Ishikawa (cell line): ENCODE measurements around the gene SERPINA10.

Source experiments
- CEBPB ChIP-seq: IDR thresholded peaks from 2 replicates; pipeline ENCODE4 v1.6.1; 2012
- CREB1 ChIP-seq: IDR thresholded peaks from 2 replicates; pipeline ENCODE4 v1.6.1; 2012; ENCODE audit warnings: low read depth
- EGR1 ChIP-seq: IDR thresholded peaks from 2 replicates; pipeline ENCODE4 v1.6.1; 2012
- EP300 ChIP-seq: IDR thresholded peaks from 2 replicates; pipeline ENCODE4 v1.6.1; 2012; ENCODE audit warnings: borderline replicate concordance
- RAD21 ChIP-seq: IDR thresholded peaks from 2 replicates; pipeline ENCODE4 v1.6.1; 2012; ENCODE audit warnings: low read depth
- REST ChIP-seq: IDR thresholded peaks from 2 replicates; pipeline ENCODE4 v1.6.1; 2012; ENCODE audit warnings: low read depth, mild to moderate bottlenecking
- TAF1 ChIP-seq: IDR thresholded peaks from 2 replicates; pipeline ENCODE4 v1.6.1; 2012; ENCODE audit warnings: low read depth, mild to moderate bottlenecking
- TEAD4 ChIP-seq: IDR thresholded peaks from 2 replicates; pipeline ENCODE4 v1.6.1; 2012
- YY1 ChIP-seq: IDR thresholded peaks from 2 replicates; pipeline ENCODE4 v1.6.1; 2012; ENCODE audit warnings: low read depth
- TF ChIP-seq, protein P1 (sequence below): IDR thresholded peaks from 2 replicates; pipeline ENCODE4 v1.6.1; 2012

GRCh38 chr14:94314890-94315289 lies 21.8 kb upstream of the SERPINA10 start:
- TF ChIP-seq TAF1 (no peak), RAD21 (no peak), CREB1 (no peak), EP300 (no peak), EGR1 (no peak), REST (no peak), YY1 (no peak), TEAD4 (no peak), CEBPB (no peak)
- TF ChIP-seq, protein P1, sequence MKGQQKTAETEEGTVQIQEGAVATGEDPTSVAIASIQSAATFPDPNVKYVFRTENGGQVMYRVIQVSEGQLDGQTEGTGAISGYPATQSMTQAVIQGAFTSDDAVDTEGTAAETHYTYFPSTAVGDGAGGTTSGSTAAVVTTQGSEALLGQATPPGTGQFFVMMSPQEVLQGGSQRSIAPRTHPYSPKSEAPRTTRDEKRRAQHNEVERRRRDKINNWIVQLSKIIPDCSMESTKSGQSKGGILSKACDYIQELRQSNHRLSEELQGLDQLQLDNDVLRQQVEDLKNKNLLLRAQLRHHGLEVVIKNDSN = no peak
